AG04449 (cell line): ENCODE results near the gene ELF2.
A peak's percentile ranks its signal among the peaks of the same experiment; 100 is the strongest.

Experiments
- CTCF ChIA-PET: fragments of 350-600 bp; formaldehyde crosslinking; extraction: SDS; loops from one replicate; lab custom pipeline; 2021; ENCODE audit warnings: antibody characterized with exemption; lab: Yijun Ruan, JAX
- POLR2A ChIA-PET: fragments of 400-600, 350-600 bp; formaldehyde crosslinking; extraction: SDS; loops from one replicate; lab custom pipeline; 2020; ENCODE audit warnings: antibody characterized with exemption, inconsistent platforms; lab: Yijun Ruan, JAX
- DNase-seq: peaks from one replicate; pipeline ENCODE4 v3.0.0-alpha.2; 2010; ENCODE audit warnings: low read depth, low spot score
- H3K4me3 ChIP-seq: 2 replicates; pipeline ENCODE4 v1.5.1; 2011; ENCODE audit warnings: low read depth, mild to moderate bottlenecking, control low read depth, low read length
- TF ChIP-seq, protein P1 (sequence below): IDR thresholded peaks from one replicate; pipeline ENCODE4 v1.5.1; 2011; ENCODE audit warnings: mild to moderate bottlenecking, moderate library complexity, low read length, control low read depth, inconsistent platforms; ENCODE audit not compliant: insufficient read depth; ENCODE audit errors: missing control alignments

ELF2 gene

DNA sequence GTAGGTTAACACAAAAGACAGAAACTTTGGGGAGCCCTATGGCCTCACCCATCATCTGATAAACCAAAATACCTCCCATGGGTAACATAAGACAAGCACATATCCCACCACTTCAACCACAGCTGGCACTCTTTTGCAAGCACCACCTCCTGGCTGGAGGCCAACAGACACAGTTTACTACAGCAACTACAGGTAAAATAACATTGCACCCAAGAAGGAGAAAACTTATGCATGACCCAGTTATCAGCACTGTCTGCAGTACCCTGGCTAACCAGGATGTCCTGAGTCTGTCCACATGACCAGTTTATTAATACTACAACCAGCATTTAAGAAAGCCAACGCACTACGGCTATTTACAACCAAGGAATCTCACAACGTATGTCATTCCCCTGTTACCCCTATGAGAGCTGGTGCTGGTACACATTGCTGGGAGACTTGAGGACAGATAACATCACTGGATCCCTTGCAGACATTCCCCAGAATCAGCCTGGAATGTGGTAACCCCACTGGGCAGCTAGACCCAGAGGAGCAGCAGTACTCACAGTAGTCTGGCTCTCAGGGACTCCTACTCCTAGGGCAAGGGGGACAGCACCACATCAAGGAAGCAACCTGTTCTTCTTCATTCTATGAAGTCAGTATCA, 32.0 kb downstream of the ELF2 start:
- TF ChIP-seq, protein P1, sequence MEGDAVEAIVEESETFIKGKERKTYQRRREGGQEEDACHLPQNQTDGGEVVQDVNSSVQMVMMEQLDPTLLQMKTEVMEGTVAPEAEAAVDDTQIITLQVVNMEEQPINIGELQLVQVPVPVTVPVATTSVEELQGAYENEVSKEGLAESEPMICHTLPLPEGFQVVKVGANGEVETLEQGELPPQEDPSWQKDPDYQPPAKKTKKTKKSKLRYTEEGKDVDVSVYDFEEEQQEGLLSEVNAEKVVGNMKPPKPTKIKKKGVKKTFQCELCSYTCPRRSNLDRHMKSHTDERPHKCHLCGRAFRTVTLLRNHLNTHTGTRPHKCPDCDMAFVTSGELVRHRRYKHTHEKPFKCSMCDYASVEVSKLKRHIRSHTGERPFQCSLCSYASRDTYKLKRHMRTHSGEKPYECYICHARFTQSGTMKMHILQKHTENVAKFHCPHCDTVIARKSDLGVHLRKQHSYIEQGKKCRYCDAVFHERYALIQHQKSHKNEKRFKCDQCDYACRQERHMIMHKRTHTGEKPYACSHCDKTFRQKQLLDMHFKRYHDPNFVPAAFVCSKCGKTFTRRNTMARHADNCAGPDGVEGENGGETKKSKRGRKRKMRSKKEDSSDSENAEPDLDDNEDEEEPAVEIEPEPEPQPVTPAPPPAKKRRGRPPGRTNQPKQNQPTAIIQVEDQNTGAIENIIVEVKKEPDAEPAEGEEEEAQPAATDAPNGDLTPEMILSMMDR, result no peak
- no peak overlapping the region for H3K4me3 ChIP-seq
- DNase-seq, result no peak
- CTCF ChIA-PET, result interaction anchor here (1.0 to 1.3 kb wide), 3 partner anchors 44 to 151 kb away, joined by 3 to 5 read pairs (median 4); no protein-coding TSS in a partner anchor
- POLR2A ChIA-PET, result no interaction called here

DNA sequence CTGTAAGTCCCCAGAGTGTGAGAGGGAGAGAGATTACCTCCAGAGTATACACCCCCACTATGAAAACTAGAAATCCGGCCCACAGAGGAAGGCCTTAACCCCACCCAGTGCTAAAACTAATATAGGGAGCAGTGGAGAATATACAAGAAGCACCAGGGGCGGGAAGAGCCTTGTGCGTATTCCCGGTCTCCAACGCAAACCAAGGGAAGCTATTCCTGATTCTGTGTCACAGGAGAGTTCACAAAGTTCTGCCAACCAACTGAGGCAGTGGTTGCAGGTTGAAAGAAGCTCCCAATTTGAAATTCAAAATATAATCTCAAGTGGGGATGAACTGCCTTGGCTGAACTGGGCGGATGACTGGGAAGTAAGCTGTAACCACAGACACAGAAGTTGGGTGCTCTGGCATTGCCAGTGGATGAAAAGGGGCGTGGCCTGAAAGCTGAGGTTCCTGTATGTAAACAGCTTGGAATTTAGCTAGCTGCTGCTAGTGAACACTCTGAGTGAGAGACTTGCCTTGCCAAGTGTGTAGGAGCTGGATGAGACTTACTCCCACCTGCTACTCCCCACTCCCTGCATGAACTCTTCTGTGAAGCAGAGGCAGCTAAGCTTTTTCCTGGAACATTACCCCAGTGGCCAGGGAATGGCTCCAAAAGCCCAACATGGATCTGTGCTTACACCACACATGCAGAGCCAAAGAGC, 32.7 kb downstream of the ELF2 start:
- DNase-seq, result peak; percentile 26
- CTCF ChIA-PET, result interaction anchor here (0.6 to 1.3 kb wide), 4 partner anchors 10 to 164 kb away, joined by 3 to 5 read pairs (median 4); no protein-coding TSS in a partner anchor
- no peak overlapping the region for H3K4me3 ChIP-seq
- TF ChIP-seq, protein P1, result no peak
- POLR2A ChIA-PET, result no interaction called here

DNA sequence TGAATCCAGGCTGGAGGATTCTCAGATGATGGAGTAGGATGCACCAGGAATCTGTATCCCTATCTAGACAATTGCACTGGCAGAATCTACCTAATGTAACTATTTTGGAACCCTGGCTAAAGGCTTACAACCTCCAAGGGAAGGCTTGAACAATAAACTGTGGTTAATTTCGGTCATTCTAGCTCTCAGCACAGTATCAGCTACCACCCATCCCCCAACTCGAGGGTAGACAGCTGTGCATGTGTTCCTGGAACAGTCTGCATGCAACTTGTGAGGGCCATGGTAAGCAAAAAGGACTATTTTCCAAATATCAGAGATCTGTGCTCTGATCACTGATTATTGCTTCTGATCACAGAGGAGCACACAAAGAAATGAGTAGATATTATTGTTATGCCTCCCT, 34.0 kb downstream of the ELF2 start:
- TF ChIP-seq, protein P1, result no peak
- H3K4me3 ChIP-seq, result no peak overlapping the region
- DNase-seq, result no peak
- CTCF ChIA-PET, result no interaction called here
- POLR2A ChIA-PET, result no interaction called here

DNA sequence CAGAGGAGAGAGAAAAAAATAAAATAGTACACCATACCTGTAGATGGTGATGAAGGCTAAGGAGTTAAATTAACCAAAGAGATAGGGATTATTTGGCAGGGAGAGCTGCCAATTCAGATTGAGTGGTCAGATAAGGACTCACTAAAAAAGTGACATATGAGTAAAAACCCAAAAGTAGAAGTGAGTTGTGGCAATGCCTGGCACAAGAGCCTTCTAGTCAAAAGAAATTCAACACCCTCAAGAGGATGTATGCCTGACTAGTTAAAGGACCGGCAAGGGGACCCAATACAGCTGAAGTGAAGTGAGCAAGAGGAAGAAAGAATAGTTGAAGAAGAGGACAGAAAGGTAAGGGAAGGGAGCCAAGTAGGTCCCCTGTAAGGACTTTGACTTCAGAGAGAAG, 34.9 kb downstream of the ELF2 start:
- CTCF ChIA-PET, result no interaction called here
- no peak overlapping the region for H3K4me3 ChIP-seq
- TF ChIP-seq, protein P1, result no peak
- POLR2A ChIA-PET, result no interaction called here
- DNase-seq, result no peak

DNA sequence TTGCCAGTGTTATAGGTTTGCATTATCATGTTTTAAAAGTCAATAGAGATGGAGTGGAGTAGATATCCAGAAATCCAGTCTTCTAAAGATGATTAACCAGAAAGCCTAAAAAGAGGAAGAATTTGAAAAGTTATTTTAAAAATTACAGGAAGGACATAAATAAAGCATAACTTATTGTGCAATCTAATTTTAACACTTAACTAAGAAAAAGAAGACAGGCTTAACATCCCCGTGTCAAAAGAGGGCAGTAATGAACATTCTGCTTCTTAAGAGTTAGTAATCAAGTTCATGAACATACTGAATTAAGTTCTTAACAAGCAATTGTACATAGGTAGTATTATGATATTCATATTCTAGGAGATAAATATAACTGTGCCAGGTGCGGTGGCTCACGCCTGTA, 39.3 kb downstream of the ELF2 start:
- TF ChIP-seq, protein P1, result no peak
- no peak for DNase-seq
- CTCF ChIA-PET, result no interaction called here
- no peak overlapping the region for H3K4me3 ChIP-seq
- POLR2A ChIA-PET, result no interaction called here

DNA sequence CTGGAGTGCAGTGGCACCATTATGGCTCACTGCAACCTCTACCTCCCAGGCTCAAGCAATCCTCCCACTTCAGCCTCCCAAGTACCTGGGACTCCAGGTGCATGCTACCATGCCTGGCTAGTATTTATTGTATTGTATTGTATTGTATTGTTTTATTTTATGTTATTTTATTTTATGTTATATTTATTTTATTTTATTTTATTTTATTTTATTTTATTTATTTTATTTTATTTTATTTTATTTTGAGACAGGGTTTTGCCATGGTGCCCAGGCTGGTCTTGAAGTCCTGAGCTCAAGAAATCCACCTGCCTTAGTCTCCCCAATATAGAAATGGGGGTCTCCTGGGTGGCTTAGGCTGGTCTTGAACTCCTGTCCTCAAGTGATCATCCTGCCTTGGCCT, 42.6 kb downstream of the ELF2 start:
- DNase-seq, result no peak
- no peak overlapping the region for H3K4me3 ChIP-seq
- POLR2A ChIA-PET, result no interaction called here
- TF ChIP-seq, protein P1, result no peak
- CTCF ChIA-PET, result no interaction called here
